WTC11 (cell line): ENCODE data around the gene HLF. TPM values are rescaled to one million over a fixed set of nuclear protein-coding genes. Genes with fewer than 3 reads are reported as not detected.

ENCODE experiments used
- ATAC-seq: fragments of 200-7000 bp; cut with Tn5 transposase; 2 replicates; pipeline ENCODE4 v1.10.0; 2021; ENCODE audit warnings: mild to moderate bottlenecking, moderate library complexity
- CTCF ChIA-PET: fragments of 300-600 bp; sonication (Branson Sonifier 250); formaldehyde crosslinking; loops from one replicate; lab custom pipeline; 2021; ENCODE audit warnings: antibody characterized with exemption; lab: Charles Lee
- POLR2A ChIA-PET: fragments of 350-600 bp; sonication (Branson Sonifier 250); formaldehyde crosslinking; loops from one replicate; lab custom pipeline; 2021; ENCODE audit warnings: antibody characterized with exemption; lab: Charles Lee
- DNase-seq: peaks from one replicate; pipeline ENCODE4 v3.0.0; 2021; ENCODE audit warnings: low spot score
- H3K27ac Mint-ChIP-seq: 2 replicates; pipeline ENCODE4 v1.8.0; 2021; ENCODE audit warnings: mixed read lengths
- H3K27me3 Mint-ChIP-seq: 2 replicates; pipeline ENCODE4 v1.8.0; 2021; ENCODE audit warnings: low read depth, mild to moderate bottlenecking, moderate library complexity, mixed read lengths
- H3K36me3 Mint-ChIP-seq: 2 replicates; pipeline ENCODE4 v1.8.0; 2021; ENCODE audit warnings: mixed read lengths
- H3K4me1 Mint-ChIP-seq: 2 replicates; pipeline ENCODE4 v1.8.0; 2022; ENCODE audit warnings: mixed read lengths
- H3K4me3 Mint-ChIP-seq: 2 replicates; pipeline ENCODE4 v1.8.0; 2021; ENCODE audit warnings: mild to moderate bottlenecking, moderate library complexity, mixed read lengths
- H3K9me3 Mint-ChIP-seq: 2 replicates; pipeline ENCODE4 v1.8.0; 2021; ENCODE audit warnings: mixed read lengths
- ATF1 ChIP-seq: sonication (generic); formaldehyde crosslinking; IDR thresholded peaks from 2 replicates; pipeline ENCODE4 v1.8.1; 2023; ENCODE audit warnings: mild to moderate bottlenecking, moderate library complexity, missing genetic modification reagents
- E2F4 ChIP-seq: sonication (generic); formaldehyde crosslinking; IDR thresholded peaks from 2 replicates; pipeline ENCODE4 v1.8.1; 2022; ENCODE audit warnings: low read depth, mild to moderate bottlenecking, moderate library complexity, missing genetic modification reagents, borderline replicate concordance
- E2F5 ChIP-seq: sonication (generic); formaldehyde crosslinking; IDR thresholded peaks from 2 replicates; pipeline ENCODE4 v1.8.1; 2022; ENCODE audit warnings: mild to moderate bottlenecking, moderate library complexity, missing genetic modification reagents
- FOXJ3 ChIP-seq: sonication (generic); formaldehyde crosslinking; IDR thresholded peaks from 2 replicates; pipeline ENCODE4 v1.9.0; 2021; ENCODE audit warnings: missing genetic modification reagents, mild to moderate bottlenecking, borderline replicate concordance
- GTF2I ChIP-seq: fragments of 250-450 bp; sonication (Bioruptor Pico); conservative IDR thresholded peaks from 2 replicates; pipeline ENCODE4 v1.4.0; 2021; ENCODE audit warnings: mild to moderate bottlenecking
- HMGA2 ChIP-seq: fragments of 250-450 bp; sonication (Bioruptor Pico); IDR thresholded peaks from 2 replicates; pipeline ENCODE4 v1.4.0; 2021; ENCODE audit warnings: mild to moderate bottlenecking, moderate library complexity
- IRF2 ChIP-seq: sonication (generic); formaldehyde crosslinking; IDR thresholded peaks from 2 replicates; pipeline ENCODE4 v1.8.0; 2022; ENCODE audit warnings: low read depth, missing genetic modification reagents, borderline replicate concordance
- PRRX2 ChIP-seq: fragments of 250-450 bp; sonication (Bioruptor Pico); IDR thresholded peaks from 2 replicates; pipeline ENCODE4 v1.8.0; 2021; ENCODE audit warnings: mild to moderate bottlenecking
- RORB ChIP-seq: fragments of 250-450 bp; sonication (Bioruptor Pico); IDR thresholded peaks from 2 replicates; pipeline ENCODE4 v1.9.0; 2021; ENCODE audit warnings: mild to moderate bottlenecking
- SMAD3 ChIP-seq: sonication (generic); formaldehyde crosslinking; IDR thresholded peaks from 2 replicates; pipeline ENCODE4 v1.8.0; 2022; ENCODE audit warnings: missing genetic modification reagents, mild to moderate bottlenecking, borderline replicate concordance
- SOX15 ChIP-seq: fragments of 250-450 bp; sonication (Bioruptor Pico); IDR thresholded peaks from 2 replicates; pipeline ENCODE4 v1.9.0; 2021; ENCODE audit warnings: mild to moderate bottlenecking
- USF1 ChIP-seq: sonication (generic); formaldehyde crosslinking; IDR thresholded peaks from 2 replicates; pipeline ENCODE4 v1.8.0; 2022; ENCODE audit warnings: mild to moderate bottlenecking, missing genetic modification reagents
- ZNF232 ChIP-seq: sonication (generic); formaldehyde crosslinking; IDR thresholded peaks from 2 replicates; pipeline ENCODE4 v1.8.0; 2022; ENCODE audit warnings: mild to moderate bottlenecking, missing genetic modification reagents
- ZNF281 ChIP-seq: sonication (generic); formaldehyde crosslinking; IDR thresholded peaks from 2 replicates; pipeline ENCODE4 v1.8.0; 2023; ENCODE audit warnings: mild to moderate bottlenecking, missing genetic modification reagents
- ZNF532 ChIP-seq: fragments of 250-450 bp; sonication (Bioruptor Pico); IDR thresholded peaks from 2 replicates; pipeline ENCODE4 v1.9.0; 2021; ENCODE audit warnings: mild to moderate bottlenecking, borderline replicate concordance
- ZNF671 ChIP-seq: fragments of 250-450 bp; sonication (Bioruptor Pico); IDR thresholded peaks from 2 replicates; pipeline ENCODE4 v1.8.0; 2021; ENCODE audit warnings: mild to moderate bottlenecking
- total RNA-seq: library from RNA; stranded (reverse); gene quantifications from 3 replicates; pipeline ENCODE4 v1.2.3, GENCODE V29; 2021
- TF ChIP-seq, protein P1 (sequence below): sonication (generic); formaldehyde crosslinking; IDR thresholded peaks from 2 replicates; pipeline ENCODE4 v1.8.1; 2023; ENCODE audit warnings: mild to moderate bottlenecking, missing genetic modification reagents, moderate library complexity
- TF ChIP-seq, protein P2 (sequence below): sonication (generic); formaldehyde crosslinking; IDR thresholded peaks from 2 replicates; pipeline ENCODE4 v1.8.0; 2023; ENCODE audit warnings: missing genetic modification reagents
- TF ChIP-seq, protein P3 (sequence below): sonication (generic); formaldehyde crosslinking; IDR thresholded peaks from 2 replicates; pipeline ENCODE4 v1.8.0; 2022; ENCODE audit warnings: mild to moderate bottlenecking, missing genetic modification reagents
- TF ChIP-seq, protein P4 (sequence below): sonication (generic); formaldehyde crosslinking; IDR thresholded peaks from 2 replicates; pipeline ENCODE4 v1.8.1; 2022; ENCODE audit warnings: low read depth, missing genetic modification reagents, borderline replicate concordance

HLF gene
- total RNA-seq, 1 experiment from 2014 or later = 0.31 TPM

GRCh38 chr17:55354010-55354409, 89.2 kb downstream of the HLF start:
- Mint-ChIP-seq H3K4me1 (peaks cover 35% of the 10 kb centered on the region), H3K27ac (no peak overlapping the region)

GRCh38 chr17:55354941-55355340, 90.2 kb downstream of the HLF start:
- Mint-ChIP-seq H3K4me1 (peaks cover 27% of the 10 kb centered on the region), H3K4me3 (no peak overlapping the region), H3K27me3 (no peaks in the 10 kb centered on the region), H3K9me3 (peaks cover 4% of the 10 kb centered on the region; the same call in 1 of the 2 replicates), H3K36me3 (no peaks in the 10 kb centered on the region), H3K27ac (no peak overlapping the region)
- ATAC-seq (no peak), DNase-seq (no peak)
- ChIA-PET CTCF (interaction anchor here (0.5 to 3.7 kb wide), 4 partner anchors 60 to 349 kb away, joined by 3 to 22 read pairs (median 4); no protein-coding TSS in a partner anchor), POLR2A (no interaction called here)
- TF ChIP-seq USF1 (CRISPR knock-in tag) = no peak
- no peak for TF ChIP-seq IRF2 (CRISPR knock-in tag)
- no peak for TF ChIP-seq HMGA2 (CRISPR knock-in tag)
- TF ChIP-seq RORB = no peak
- TF ChIP-seq PRRX2 = no peak
- TF ChIP-seq ZNF532 = no peak
- no peak for TF ChIP-seq SMAD3 (CRISPR knock-in tag)
- TF ChIP-seq ZNF671 = no peak
- no peak for TF ChIP-seq GTF2I (CRISPR knock-in tag)
- TF ChIP-seq SOX15 (CRISPR knock-in tag) = no peak
- no peak for TF ChIP-seq E2F4 (CRISPR knock-in tag)
- no peak for TF ChIP-seq ZNF281 (CRISPR knock-in tag)
- TF ChIP-seq, protein P1, sequence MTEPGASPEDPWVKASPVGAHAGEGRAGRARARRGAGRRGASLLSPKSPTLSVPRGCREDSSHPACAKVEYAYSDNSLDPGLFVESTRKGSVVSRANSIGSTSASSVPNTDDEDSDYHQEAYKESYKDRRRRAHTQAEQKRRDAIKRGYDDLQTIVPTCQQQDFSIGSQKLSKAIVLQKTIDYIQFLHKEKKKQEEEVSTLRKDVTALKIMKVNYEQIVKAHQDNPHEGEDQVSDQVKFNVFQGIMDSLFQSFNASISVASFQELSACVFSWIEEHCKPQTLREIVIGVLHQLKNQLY = no peak
- TF ChIP-seq, protein P2, sequence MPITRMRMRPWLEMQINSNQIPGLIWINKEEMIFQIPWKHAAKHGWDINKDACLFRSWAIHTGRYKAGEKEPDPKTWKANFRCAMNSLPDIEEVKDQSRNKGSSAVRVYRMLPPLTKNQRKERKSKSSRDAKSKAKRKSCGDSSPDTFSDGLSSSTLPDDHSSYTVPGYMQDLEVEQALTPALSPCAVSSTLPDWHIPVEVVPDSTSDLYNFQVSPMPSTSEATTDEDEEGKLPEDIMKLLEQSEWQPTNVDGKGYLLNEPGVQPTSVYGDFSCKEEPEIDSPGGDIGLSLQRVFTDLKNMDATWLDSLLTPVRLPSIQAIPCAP (CRISPR knock-in tag) = no peak

More at GRCh38 chr17:55354010-55354409, 89.2 kb downstream of the HLF start:
- ChIA-PET POLR2A (no interaction called here), CTCF (interaction anchor here (1.2 to 3.7 kb wide), 2 partner anchors 160 to 348 kb away, joined by 3 to 22 read pairs; no protein-coding TSS in a partner anchor)
- ATAC-seq (no peak), DNase-seq (no peak)
- no peaks in the 10 kb centered on the region for H3K36me3 Mint-ChIP-seq
- peaks cover 4% of the 10 kb centered on the region; the same call in 1 of the 2 replicates for H3K9me3 Mint-ChIP-seq
- no peak overlapping the region for H3K4me3 Mint-ChIP-seq
- no peaks in the 10 kb centered on the region for H3K27me3 Mint-ChIP-seq
- TF ChIP-seq, protein P3, sequence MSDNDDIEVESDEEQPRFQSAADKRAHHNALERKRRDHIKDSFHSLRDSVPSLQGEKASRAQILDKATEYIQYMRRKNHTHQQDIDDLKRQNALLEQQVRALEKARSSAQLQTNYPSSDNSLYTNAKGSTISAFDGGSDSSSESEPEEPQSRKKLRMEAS (CRISPR knock-in tag) = no peak
- TF ChIP-seq FOXJ3 (CRISPR knock-in tag) (no peak), ATF1 (no peak), ZNF232 (CRISPR knock-in tag) (no peak), E2F5 (CRISPR knock-in tag) (no peak)
- TF ChIP-seq, protein P4, sequence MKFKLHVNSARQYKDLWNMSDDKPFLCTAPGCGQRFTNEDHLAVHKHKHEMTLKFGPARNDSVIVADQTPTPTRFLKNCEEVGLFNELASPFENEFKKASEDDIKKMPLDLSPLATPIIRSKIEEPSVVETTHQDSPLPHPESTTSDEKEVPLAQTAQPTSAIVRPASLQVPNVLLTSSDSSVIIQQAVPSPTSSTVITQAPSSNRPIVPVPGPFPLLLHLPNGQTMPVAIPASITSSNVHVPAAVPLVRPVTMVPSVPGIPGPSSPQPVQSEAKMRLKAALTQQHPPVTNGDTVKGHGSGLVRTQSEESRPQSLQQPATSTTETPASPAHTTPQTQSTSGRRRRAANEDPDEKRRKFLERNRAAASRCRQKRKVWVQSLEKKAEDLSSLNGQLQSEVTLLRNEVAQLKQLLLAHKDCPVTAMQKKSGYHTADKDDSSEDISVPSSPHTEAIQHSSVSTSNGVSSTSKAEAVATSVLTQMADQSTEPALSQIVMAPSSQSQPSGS = no peak
